Activated naive CD4-positive, alpha-beta T cell (primary cell): ENCODE measurements around the gene SPAG5.

Source experiments
- DNase-seq, 4 experiments: peaks; one replicate each; lab custom pipeline; 2025; lab: John Stamatoyannopoulos, UW

The SPAG5 gene, protein sequence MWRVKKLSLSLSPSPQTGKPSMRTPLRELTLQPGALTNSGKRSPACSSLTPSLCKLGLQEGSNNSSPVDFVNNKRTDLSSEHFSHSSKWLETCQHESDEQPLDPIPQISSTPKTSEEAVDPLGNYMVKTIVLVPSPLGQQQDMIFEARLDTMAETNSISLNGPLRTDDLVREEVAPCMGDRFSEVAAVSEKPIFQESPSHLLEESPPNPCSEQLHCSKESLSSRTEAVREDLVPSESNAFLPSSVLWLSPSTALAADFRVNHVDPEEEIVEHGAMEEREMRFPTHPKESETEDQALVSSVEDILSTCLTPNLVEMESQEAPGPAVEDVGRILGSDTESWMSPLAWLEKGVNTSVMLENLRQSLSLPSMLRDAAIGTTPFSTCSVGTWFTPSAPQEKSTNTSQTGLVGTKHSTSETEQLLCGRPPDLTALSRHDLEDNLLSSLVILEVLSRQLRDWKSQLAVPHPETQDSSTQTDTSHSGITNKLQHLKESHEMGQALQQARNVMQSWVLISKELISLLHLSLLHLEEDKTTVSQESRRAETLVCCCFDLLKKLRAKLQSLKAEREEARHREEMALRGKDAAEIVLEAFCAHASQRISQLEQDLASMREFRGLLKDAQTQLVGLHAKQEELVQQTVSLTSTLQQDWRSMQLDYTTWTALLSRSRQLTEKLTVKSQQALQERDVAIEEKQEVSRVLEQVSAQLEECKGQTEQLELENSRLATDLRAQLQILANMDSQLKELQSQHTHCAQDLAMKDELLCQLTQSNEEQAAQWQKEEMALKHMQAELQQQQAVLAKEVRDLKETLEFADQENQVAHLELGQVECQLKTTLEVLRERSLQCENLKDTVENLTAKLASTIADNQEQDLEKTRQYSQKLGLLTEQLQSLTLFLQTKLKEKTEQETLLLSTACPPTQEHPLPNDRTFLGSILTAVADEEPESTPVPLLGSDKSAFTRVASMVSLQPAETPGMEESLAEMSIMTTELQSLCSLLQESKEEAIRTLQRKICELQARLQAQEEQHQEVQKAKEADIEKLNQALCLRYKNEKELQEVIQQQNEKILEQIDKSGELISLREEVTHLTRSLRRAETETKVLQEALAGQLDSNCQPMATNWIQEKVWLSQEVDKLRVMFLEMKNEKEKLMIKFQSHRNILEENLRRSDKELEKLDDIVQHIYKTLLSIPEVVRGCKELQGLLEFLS

DNA sequence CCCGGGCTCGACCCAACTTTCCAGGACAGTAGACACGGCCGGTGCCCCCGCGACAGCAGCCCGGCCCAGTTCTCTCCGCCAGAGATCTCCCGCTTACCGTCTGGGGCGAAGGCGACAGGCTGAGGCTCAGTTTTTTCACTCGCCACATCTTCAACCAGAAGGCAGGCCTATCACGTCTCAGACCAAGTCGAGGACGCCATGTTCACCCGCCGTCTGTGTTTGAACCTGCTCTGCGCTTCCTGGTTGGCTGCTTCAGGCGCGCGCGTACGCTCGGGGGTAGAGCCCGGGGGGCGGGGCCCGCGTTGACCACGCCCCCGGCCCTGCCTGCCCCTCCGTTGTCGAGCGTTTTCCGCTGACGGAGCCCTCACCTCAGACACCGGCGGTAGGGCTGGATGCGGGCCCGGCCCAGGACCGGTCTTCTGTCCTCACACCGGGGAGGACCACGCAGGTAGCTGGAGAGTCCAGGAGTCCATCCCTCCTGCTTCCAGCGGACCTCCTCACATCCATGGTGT lies at the start of gene SPAG5:
TSS of gene SPAG5 (minus strand) at position 227 of the 512 bp plus-strand sequence. CDS start at position 148, 79 bp downstream.
- DNase-seq = peak; percentile 82 to 95 (median 90)

DNA sequence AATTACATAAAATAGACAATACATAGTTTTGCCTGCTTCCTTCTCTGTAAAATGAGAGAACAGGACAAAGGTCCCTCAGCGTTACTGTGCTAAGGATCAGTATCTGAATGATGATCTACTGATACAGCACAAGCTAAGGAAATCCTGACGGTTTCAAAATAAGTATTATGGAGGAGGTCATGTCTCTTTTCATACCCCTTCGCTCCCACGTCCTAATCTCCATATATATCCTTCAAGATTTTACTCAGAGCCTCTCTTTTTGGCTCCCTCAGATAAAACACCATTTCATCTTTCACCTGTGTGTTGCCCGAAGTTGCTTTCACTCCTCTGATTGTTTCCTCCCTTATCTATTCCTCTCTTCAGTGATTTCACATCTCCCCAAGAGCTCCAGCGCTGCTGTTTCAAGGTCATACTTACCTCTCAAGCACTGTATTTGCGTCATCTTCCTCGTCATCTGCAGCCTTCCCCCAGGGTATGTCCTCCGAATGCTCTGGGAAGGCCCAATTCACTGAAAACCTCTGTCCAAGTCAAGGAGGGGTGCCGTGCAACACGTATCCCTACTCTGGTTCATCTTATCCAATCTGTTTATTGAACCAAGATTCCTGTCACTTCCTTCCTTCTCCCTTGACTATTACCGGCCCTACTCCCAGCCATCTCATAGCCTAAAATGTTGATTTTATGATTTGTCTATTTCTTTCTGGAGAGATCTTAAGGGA lies 47.4 kb upstream of the SPAG5 start:
- DNase-seq = no peak

DNA sequence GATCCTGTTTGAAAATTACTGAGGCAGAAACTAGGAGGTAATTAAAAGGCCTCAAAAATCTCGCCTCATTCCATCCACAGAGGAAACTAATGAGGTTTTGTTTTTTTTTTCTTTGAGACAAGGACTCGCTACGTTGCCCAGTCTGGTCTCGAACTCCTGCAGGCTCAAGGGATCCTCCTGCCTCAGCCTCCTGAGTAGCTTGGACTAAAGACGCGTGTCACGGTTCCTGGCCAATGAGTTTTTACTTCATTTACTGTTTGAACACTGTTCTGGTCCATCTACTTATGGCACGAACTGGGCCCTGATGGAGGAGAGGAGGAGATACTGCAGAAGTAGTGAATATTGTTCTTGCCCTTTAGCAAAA lies 46.7 kb upstream of the SPAG5 start:
- no peak for DNase-seq

DNA sequence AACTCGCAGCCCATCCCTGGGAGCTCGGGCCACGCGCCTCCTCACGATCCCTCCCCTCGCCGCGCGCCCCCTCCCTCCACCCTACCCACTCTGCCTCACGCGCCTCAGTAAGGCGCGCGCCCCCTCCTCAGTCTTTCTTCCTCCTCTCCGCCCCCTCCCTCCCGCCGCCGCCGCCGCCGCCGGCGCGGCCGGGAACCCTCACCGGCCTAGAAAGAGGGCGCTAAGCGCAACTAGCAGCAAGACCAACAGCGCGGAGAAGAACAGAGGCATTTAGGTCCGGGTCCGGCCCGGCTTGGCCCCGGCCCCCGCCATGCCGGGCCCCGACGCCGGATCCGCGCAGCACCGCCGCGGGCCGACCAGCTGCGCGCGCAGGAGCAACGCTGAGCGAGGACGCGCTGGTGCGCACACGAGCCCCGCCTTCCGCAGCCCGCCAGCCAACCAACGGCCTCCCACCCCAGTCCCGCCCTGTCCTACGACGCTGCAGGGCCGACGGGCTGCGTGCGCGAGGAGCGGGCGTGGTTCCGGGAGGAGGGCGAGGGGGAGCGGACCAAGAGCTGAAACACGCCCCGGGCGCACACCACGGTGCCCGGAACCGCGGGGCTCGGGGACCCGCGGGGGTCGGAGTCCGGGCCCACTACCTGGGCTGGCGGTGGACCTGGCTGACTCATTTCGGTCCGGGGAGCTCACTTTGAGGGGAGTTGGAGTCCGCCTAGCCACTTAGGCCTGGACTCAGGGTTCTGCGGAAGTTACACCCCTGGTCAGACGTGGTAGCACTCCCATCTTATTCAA lies 46.2 kb upstream of the SPAG5 start, which contains the start of gene BLTP2:
TSS of gene BLTP2 (minus strand) at position 372 of the 789 bp plus-strand sequence. CDS start at position 270, 102 bp downstream.
- peak; percentile 72 to 94 (median 89) for DNase-seq

DNA sequence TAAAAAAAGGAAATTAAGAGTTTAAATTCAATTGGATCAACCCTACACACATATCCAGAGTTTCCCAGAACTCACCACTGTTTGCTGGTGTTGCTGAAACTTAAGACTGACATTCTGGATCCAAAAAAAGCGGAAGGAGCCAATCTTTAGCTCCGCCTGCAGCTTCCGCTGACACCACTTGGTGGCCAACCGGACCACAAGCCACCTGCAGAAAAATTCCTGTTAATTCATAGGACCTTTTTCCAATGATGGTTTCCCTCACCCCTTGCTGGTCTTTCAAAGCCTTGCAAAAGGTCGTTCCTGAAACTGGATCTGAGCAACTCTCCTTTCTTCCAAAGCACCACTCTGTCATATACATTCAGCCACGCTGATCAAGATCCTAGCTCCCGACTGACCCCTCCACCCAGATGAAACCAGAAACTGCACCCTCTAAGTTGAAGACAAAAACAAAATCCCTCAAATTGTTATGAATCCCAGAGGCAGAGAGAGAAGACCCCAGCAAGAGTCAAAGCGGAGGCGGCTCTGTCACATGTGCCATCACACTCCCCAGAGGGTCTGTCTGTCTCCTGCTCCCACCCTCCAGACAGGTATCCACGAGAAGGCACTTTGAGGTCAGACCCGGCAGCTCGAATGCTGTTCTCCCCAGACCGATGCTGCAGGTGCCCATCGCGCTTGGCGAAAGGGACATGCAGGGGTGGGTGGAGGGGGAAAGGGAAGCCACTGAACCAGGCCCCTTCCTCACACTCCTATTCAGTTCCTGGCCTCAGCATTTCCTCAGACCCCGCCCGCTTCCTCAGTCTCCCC lies 45.4 kb upstream of the SPAG5 start:
- DNase-seq = no peak

DNA sequence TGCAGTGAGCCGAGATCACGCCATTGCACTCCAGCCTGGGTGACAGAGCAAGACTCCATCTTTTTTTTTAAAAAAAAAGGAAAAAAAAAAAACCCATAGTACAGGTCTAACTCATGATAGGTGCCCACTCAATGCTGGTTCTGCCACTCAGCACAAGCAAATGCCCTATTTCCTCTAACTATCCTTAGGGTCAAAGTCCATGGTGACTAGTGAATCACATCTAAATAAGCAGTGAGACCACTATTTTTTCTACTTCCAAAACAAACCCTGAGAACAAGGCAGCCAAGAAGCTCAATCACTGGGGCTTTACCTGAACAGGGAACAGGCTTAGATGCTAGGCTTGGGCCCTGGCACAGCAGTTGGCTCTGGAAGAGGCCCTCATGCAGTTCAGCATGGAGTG lies 42.8 kb upstream of the SPAG5 start:
- DNase-seq = no peak

DNA sequence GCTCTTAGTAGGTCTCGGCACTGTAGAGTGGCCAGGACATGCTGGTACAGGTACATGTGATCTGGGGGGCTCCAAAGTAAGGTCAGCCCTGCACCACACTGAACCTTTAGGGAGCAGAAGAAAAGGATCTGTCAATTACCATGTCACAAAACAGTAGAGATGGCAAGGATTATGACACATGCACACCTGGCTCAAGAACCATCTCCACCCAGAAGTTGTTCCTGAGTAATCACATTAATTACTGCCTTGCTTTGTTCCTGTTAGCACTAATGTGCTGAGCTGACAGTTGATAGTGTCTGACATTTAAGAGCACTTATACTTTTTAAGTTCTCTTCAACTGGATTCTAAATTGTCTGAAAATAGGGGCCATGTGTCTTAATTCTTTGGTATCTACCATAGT lies 36.7 kb upstream of the SPAG5 start:
- DNase-seq = no peak

DNA sequence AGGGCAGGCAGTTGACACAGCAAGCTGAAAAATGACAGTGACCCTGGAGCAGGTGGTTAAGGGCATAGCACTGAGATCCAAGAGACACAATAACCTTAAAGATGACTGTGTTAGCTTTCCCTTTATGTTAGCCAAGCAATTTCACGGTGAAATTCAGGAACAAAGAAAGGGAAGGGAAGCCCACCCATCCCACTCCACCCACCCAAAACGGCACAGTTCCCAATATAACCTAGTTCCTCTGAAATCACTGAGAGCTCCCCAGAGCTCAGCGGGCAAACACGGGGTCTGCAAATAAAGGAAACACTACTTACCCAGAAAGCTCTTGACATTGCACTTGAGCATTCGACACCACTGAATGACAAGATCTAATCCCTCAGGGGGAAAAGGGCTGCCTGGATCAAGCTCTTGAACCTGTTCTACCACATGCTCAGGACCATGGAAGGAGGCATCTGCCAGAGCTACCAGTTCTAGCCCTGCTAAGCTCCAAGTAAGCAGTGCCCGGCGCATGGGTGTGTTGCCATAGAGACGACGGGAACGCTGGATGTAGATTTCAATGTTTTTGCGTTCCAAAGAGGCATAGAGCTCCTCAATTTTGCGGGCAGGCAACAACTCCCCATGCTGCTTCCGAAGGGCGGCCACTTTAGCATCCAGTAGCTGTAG lies 35.5 kb upstream of the SPAG5 start:
- DNase-seq = no peak

DNA sequence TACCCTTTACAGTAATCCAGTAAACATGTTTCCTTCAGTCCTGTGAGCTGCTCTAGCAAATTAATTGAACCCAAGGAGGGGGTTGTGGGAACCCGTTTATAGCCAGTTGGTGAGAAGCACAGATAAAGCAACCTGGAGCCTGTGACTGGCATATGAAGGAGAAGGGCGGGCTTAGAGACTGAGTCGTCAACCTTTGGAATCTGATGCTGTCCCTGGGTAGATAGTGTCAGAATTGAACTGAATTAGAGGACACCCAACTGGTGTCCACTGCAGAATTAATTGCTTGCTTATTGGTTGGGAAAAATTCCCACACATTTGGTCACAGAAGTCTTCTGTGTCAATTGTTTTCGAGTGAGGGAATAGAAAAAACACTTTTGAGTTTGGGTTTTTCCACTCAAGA lies 28.0 kb upstream of the SPAG5 start:
- no peak for DNase-seq

DNA sequence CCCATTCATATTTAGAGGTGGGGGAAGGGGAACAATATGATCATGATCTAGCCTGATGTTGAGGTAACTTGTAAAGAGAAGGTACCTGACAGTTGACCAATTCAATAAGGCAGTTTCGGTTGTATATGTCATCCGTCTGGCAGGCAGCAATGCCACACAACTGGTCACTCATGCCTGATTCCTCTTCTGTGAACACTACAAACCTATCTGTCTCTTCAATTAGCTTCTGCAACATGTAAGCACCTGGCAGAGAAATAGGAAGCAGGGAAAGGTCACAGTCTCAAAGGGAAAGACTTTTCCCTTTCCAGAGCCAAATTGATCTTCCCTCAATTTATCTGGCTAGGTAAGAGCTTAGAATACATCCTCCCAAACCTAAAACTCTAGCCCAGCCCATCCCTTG lies 25.3 kb upstream of the SPAG5 start:
- no peak for DNase-seq

DNA sequence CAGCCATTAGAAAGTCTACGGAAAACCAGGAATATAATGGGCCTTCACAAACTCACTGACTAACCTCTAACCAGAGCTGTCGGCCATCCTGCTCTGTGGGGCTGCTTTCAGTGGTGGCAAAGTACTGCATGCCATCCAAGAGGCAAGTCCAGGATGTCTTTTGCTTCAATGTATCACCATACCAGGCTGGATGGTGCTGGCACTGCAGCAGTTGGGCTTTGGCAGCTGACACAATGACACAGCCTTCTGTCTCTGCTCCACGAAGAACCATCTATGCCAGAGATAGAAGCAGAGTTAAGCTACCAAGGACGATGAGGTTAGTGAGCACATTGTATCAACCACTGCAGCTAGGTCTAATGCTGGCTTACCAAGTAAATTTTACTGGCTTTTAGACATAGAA lies 24.9 kb upstream of the SPAG5 start:
- no peak for DNase-seq

DNA sequence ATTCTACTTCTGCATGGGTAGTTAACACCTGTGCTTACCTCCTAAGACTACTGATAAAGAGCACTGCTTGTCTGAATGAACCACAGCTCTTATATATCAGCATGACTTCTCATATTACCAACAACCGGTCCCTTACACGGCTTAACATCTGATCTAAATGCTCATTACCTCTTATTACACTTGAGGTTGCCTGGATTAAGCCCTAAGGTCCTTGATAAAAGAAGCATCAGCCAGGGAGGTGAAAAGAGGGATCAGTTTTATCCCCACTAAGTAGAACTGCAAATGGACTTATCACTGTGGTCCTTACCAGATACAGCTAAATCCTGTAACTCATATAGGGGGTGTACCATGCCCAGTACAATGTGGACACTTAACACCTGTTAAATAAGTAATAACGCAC lies 23.4 kb upstream of the SPAG5 start:
- DNase-seq = no peak

DNA sequence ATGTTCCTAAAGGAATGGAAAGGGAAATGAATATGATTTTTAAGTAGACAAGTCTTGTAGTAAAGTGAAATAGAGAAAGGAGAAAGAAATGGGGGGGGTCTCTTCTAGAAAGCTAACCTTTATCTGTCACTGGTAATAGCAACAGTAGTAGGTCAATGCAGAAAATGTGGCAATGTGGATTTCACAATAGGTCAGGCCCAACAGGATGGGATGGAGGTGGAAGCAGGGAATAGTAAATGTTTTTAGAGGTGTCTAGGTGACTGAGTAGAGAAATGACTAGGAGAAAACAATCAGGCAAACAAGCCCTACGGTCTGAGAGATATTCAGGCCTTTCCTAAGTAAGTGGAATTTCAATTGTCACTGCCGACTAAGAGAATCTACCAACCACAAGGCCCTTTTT lies 21.2 kb upstream of the SPAG5 start:
- no peak for DNase-seq

DNA sequence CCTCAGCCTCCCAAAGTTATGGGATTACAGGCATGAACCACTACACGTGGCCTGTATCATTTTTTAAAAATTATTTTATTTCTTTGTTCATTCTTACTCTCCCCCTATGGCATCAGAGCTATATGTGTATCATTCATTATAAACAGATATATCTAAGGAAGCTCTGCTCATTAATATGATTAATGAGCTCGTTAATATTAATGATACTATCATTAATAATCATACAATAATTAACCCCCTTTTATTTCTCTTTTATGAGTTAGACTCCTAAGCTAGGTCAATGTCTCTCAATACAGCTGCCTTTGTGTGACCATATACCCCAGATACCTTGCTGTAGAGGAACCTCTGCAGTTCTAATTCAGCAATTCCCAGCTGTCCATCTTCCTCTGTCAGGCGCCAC lies 19.6 kb upstream of the SPAG5 start:
- DNase-seq = no peak

DNA sequence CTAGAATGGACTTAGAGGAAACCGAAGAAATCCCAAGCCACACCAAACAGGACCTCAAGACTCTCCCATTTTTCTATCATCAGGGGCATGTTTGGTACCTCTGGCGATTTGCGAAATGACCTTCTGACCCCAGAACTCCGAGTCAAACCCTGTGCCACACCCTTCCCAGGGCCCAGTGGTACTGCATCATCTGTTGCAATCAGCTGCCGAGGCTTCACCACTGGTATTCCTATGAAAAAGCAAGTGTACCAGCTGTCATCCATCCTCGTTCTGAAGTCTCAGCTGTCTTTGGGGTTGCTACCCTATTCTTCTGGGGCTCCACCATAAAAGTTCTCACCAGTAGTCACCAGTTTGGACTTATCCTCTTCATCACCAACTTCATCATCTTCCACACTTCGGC lies 17.5 kb upstream of the SPAG5 start:
- no peak for DNase-seq

DNA sequence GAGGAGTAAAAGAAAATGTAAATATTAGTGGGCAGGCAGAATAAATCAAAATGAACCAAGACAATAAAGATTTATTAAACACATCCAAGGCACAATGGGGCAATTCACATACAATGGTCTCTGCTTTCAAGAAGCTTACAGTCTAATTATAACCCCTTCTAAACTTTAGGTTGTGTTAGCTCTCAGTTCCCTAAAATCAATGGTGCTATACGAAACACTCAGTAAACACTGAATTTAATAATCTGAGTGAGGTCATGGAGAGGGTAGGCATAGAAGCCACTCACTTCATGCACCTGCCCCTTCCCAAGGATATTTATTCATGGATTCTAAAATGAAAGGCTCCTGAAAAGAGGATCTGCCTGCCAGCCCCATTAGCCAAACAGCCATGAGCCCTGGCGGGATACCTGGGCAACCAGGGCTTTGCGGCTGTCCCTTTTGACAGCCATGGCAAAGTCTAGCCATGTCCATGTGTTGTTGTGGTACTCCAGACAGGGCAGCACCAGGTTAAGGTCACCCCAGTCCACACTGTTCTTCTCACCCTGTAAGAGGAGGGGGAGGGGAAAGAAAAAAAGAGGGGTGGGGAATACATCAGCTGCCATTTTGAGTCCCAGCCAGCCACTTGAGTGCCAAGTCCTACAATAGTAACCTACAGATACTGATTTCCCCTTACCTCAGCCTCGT lies 16.6 kb upstream of the SPAG5 start:
- no peak for DNase-seq

DNA sequence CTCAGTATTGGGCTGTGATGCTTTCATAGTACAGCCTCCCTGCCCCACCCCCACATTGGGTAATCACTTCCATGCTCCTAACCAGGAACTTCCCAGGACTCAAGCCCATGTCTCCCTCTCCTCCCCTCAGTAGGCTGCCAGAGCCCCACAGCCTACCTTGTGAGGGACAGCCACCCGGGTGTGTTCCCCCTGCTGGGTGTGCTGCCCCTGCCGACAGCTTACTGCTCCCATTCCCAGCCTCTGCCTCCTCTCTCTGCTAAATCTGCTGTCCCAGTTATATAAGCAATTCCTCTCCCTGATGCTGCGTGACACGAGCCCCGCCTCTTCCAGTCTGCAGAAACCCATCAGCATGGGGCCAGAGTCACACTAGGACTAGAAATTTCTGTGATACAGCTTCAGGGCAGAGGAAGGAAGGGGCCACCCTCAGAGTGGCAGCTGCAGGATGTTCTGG lies 15.1 kb upstream of the SPAG5 start, which contains the start of gene RSKR:
TSS of gene RSKR (minus strand) at position 255 of the 451 bp plus-strand sequence. CDS start at position 231, 24 bp downstream.
- no peak for DNase-seq
